ENCODE data around the gene FARS2. TPM values are rescaled to one million over a fixed set of nuclear protein-coding genes. Genes with fewer than 3 reads are reported as not detected.

The FARS2 gene
- total and polyA plus RNA-seq, 2 experiments from 2014 or later: 9.9 to 15.4 TPM

- Histone ChIP-seq H3K4me2 (no peak overlapping the region), H4K20me1 (ENCODE audit: insufficient read depth, poor library complexity, severe bottlenecking) (no peaks in the 10 kb centered on the region)
These were observed 263.9 kb downstream of the FARS2 start for GRCh38 chr6:5525209-5525608.

GRCh38 chr6:5529015-5529414, 267.7 kb downstream of the FARS2 start:
- Histone ChIP-seq H3K36me3 (replicated peaks; ENCODE audit: insufficient read depth, low read depth) (no peaks in the 10 kb centered on the region), H3K9me2 (replicated peaks; ENCODE audit: insufficient read depth) (no peaks in the 10 kb centered on the region), H3K9me3 (ENCODE audit: low read depth) (no peaks in the 10 kb centered on the region), H3K27me3 (no peaks in the 10 kb centered on the region), H2AFZ (no peak overlapping the region), H4K20me1 (ENCODE audit: insufficient read depth, poor library complexity, severe bottlenecking) (no peaks in the 10 kb centered on the region), H3K4me3 (no peak overlapping the region), H3K4me2 (no peak overlapping the region), H3K27ac (no peak overlapping the region), H3K79me2 (no peaks in the 10 kb centered on the region), H3K4me1 (ENCODE audit: insufficient read depth) (no peaks in the 10 kb centered on the region)
- TF ChIP-seq EZH2 (IDR thresholded peaks at IDR 0.05; ENCODE audit: borderline replicate concordance) (no peak), CTCF (IDR thresholded peaks at IDR 0.05; ENCODE audit: poor library complexity) (no peak), EZH2phosphoT487 (IDR thresholded peaks at IDR 0.05; ENCODE audit: low read depth, severe bottlenecking, unreplicated experiment) (no peak)
- no peak for DNase-seq (ENCODE audit: low spot score)
- 97% methylated on average over 6 of the region's 6 CpGs for WGBS (ENCODE audit: low lambda C conversion rate, missing lambda C conversion rate)

More at GRCh38 chr6:5525209-5525608, 263.9 kb downstream of the FARS2 start:
- no peaks in the 10 kb centered on the region for H3K79me2 ChIP-seq
- H3K27ac ChIP-seq: no peak overlapping the region
- H3K4me1 ChIP-seq (ENCODE audit: insufficient read depth): no peaks in the 10 kb centered on the region
- peak; percentile 19 for DNase-seq (ENCODE audit: low spot score)
- H3K27me3 ChIP-seq: no peaks in the 10 kb centered on the region
- no peaks in the 10 kb centered on the region for H3K36me3 ChIP-seq (replicated peaks; ENCODE audit: insufficient read depth, low read depth)
- H2AFZ ChIP-seq: no peak overlapping the region
- 60% methylated on average over 4 of the region's 4 CpGs for WGBS (ENCODE audit: low lambda C conversion rate, missing lambda C conversion rate)
- no peak overlapping the region for H3K4me3 ChIP-seq
- H3K9me2 ChIP-seq (replicated peaks; ENCODE audit: insufficient read depth): no peaks in the 10 kb centered on the region
- no peaks in the 10 kb centered on the region for H3K9me3 ChIP-seq (ENCODE audit: low read depth)
- TF ChIP-seq EZH2phosphoT487 (IDR thresholded peaks at IDR 0.05; ENCODE audit: low read depth, severe bottlenecking, unreplicated experiment) (no peak), CTCF (IDR thresholded peaks at IDR 0.05; ENCODE audit: poor library complexity) (no peak), EZH2 (IDR thresholded peaks at IDR 0.05; ENCODE audit: borderline replicate concordance) (no peak)

DNA sequence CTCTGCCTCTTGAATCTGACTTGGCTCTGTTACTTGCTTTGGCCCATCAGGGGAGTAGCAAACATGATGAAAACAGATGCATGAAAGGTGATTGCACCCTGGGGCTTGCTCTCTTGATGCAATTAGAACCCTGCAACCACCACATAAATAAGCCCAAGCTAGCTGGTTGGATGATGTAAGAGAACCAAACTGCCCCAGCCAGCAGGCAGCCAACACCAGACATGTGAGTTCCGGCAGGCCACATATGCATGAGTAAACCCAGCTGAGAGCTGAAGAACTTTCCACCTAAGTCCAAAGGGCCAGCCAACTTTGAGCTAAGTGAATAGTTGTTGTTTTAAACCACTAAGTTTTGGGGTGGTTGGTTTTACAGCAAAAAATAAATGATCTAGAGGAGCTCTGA, 268.4 kb downstream of the FARS2 start:
- no peaks in the 10 kb centered on the region for H3K9me3 ChIP-seq (ENCODE audit: low read depth)
- 31% methylated on average over 1 of the region's 1 CpG for WGBS (ENCODE audit: low lambda C conversion rate, missing lambda C conversion rate)
- H3K27me3 ChIP-seq: no peaks in the 10 kb centered on the region
- H3K79me2 ChIP-seq: no peaks in the 10 kb centered on the region
- H3K4me3 ChIP-seq: no peak overlapping the region
- no peak overlapping the region for H3K27ac ChIP-seq
- no peak overlapping the region for H2AFZ ChIP-seq
- H3K4me2 ChIP-seq: no peak overlapping the region
- H4K20me1 ChIP-seq (ENCODE audit: insufficient read depth, poor library complexity, severe bottlenecking): no peaks in the 10 kb centered on the region
- no peak for DNase-seq (ENCODE audit: low spot score)
- H3K36me3 ChIP-seq (replicated peaks; ENCODE audit: insufficient read depth, low read depth): no peaks in the 10 kb centered on the region
- no peak for TF ChIP-seq EZH2 (IDR thresholded peaks at IDR 0.05; ENCODE audit: borderline replicate concordance)
- no peak for TF ChIP-seq EZH2phosphoT487 (IDR thresholded peaks at IDR 0.05; ENCODE audit: low read depth, severe bottlenecking, unreplicated experiment)
- TF ChIP-seq CTCF (IDR thresholded peaks at IDR 0.05; ENCODE audit: poor library complexity): no peak
- H3K9me2 ChIP-seq (replicated peaks; ENCODE audit: insufficient read depth): no peaks in the 10 kb centered on the region
- no peaks in the 10 kb centered on the region for H3K4me1 ChIP-seq (ENCODE audit: insufficient read depth)

DNA sequence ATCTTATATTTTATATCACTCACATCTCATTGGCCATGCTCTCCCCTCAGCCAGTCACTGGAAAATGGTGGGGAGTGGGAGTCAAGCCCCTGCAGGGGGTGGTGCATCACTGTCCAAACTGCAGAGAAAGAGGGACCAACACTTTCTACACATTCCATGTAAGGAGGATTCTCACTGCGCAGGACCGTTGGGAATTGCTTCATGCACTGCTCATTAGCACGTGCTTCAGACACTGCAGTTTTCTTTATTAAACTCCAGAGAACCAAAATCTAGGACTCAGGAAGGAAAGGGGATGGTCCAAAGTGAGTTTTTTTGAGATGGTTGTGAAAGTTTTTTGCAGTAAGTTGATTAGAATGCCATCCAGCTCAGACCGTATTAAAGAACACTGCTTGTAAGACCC, 269.8 kb downstream of the FARS2 start:
- TF ChIP-seq EZH2phosphoT487 (IDR thresholded peaks at IDR 0.05; ENCODE audit: low read depth, severe bottlenecking, unreplicated experiment): no peak
- no peak for TF ChIP-seq EZH2 (IDR thresholded peaks at IDR 0.05; ENCODE audit: borderline replicate concordance)
- no peak for TF ChIP-seq CTCF (IDR thresholded peaks at IDR 0.05; ENCODE audit: poor library complexity)
- no peak for DNase-seq (ENCODE audit: low spot score)
- Histone ChIP-seq H3K4me3 (no peak overlapping the region), H3K36me3 (replicated peaks; ENCODE audit: insufficient read depth, low read depth) (no peaks in the 10 kb centered on the region), H3K79me2 (no peaks in the 10 kb centered on the region), H3K4me2 (no peak overlapping the region), H3K9me2 (replicated peaks; ENCODE audit: insufficient read depth) (no peaks in the 10 kb centered on the region), H3K9me3 (ENCODE audit: low read depth) (no peaks in the 10 kb centered on the region), H3K27me3 (no peaks in the 10 kb centered on the region), H3K4me1 (ENCODE audit: insufficient read depth) (no peaks in the 10 kb centered on the region), H4K20me1 (ENCODE audit: insufficient read depth, poor library complexity, severe bottlenecking) (no peaks in the 10 kb centered on the region), H3K27ac (no peak overlapping the region), H2AFZ (no peak overlapping the region)
- WGBS (ENCODE audit: low lambda C conversion rate, missing lambda C conversion rate): 93% methylated on average over 4 of the region's 4 CpGs

Data from hepatocyte (in vitro differentiated cells).